K562 (cell line): Measurements from ENCODE around the gene CST8. TPM values are rescaled to one million over a fixed set of nuclear protein-coding genes. Genes with fewer than 3 reads are reported as not detected.

Source experiments
- HIVEP1 ChIP-seq: fragments of 250-450 bp; sonication (Bioruptor Pico); IDR thresholded peaks from 2 replicates; pipeline ENCODE4 v1.4.0; 2020; ENCODE audit warnings: mild to moderate bottlenecking
- RBM34 ChIP-seq: fragments of 200-400 bp; formaldehyde crosslinking; IDR thresholded peaks from 2 replicates; pipeline ENCODE4 v1.6.1; 2018; ENCODE audit warnings: low read length, borderline replicate concordance; ENCODE audit not compliant: insufficient read depth
- SAFB2 ChIP-seq: fragments of 200-400 bp; formaldehyde crosslinking; IDR thresholded peaks from 2 replicates; pipeline ENCODE4 v1.6.1; 2018; ENCODE audit warnings: borderline replicate concordance, low read length, low read depth, moderate library complexity; ENCODE audit not compliant: severe bottlenecking
- ZNF707 ChIP-seq: fragments of 250-450 bp; sonication (Bioruptor Pico); conservative IDR thresholded peaks from 2 replicates; pipeline ENCODE4 v1.8.0; 2022; ENCODE audit warnings: inconsistent platforms, mild to moderate bottlenecking, moderate library complexity
- ZNF780A ChIP-seq: fragments of 250-450 bp; sonication (Bioruptor Pico); IDR thresholded peaks from 2 replicates; pipeline ENCODE4 v1.5.0; 2021; ENCODE audit warnings: mild to moderate bottlenecking
- polyA plus RNA-seq, 8 experiments: library from polyadenylated mRNA; depleted of rRNA in 4 of 8; stranded (reverse) in 5 of 8; unstranded in 3 of 8; fragments of >200 nt; fragmentation: Nextera tagmentation in 2 of 8; fragmentation: Illumina TruSeq in 1 of 8; extraction: Ambion mirVana in 2 of 8; extraction: Trizol in 1 of 8; gene quantifications; 2 replicates each; pipeline versions ENCODE4 v1.2.1 to v1.2.3, GENCODE V29; 2011 to 2014; ENCODE audit warnings: inconsistent platforms in 1 of 8, missing spikeins in 1 of 8
- total RNA-seq, 7 experiments: library from RNA; depleted of rRNA in 6 of 7; stranded (reverse); fragments of >200 nt in 6 of 7; fragmentation: Illumina TruSeq in 2 of 7; extraction: Trizol in 2 of 7; gene quantifications; 2 replicates each; pipeline versions ENCODE4 v1.2.1 to v1.2.3, GENCODE V29; 2011 to 2021; ENCODE audit warnings: low replicate concordance in 1 of 7
- TF ChIP-seq, protein P1 (sequence below): fragments of 200-400 bp; formaldehyde crosslinking; IDR thresholded peaks from 2 replicates; pipeline ENCODE4 v1.6.1; 2017; ENCODE audit warnings: mild to moderate bottlenecking, low read depth, low read length, moderate library complexity
- TF ChIP-seq, protein P2 (sequence below): fragments of 450-650 bp; conservative IDR thresholded peaks from 2 replicates; pipeline ENCODE4 v1.6.1; 2016; ENCODE audit warnings: missing genetic modification characterization, low read depth, mild to moderate bottlenecking, control low read depth, missing compliant biosample characterization
- TF ChIP-seq, protein P3 (sequence below): IDR thresholded peaks from 3 replicates; pipeline ENCODE4 v1.6.1; 2011; ENCODE audit warnings: borderline replicate concordance, mild to moderate bottlenecking; ENCODE audit not compliant: insufficient read length, insufficient read depth

Gene CST8
- total and polyA plus RNA-seq, 9 of the 15 experiments (the other 6 are each of a cell fraction or from before 2014, with no cell fraction given), result not detected

DNA sequence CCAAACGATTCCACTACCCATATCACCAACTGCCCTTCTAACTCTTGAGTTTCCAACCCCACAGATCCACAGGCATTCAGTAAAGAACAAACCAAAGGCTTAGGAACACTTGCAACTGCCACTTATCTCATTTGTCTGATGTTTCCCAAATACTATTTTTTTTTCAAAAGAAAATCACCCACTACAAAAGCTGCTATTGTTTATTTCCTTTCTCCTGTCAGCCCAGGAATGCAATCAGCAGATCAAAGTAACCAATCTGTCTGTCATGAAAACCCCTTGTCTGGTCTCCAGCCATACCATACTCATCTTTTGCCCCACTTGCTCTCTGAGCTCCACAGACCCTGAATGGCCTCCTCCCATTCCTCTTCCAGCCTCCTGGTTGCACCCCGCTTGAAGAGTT is 8.8 kb upstream of the CST8 start (continued):
- TF ChIP-seq RBM34 (no peak), SAFB2 (no peak), ZNF707 (CRISPR knock-in tag) (no peak), HIVEP1 (CRISPR knock-in tag) (no peak), ZNF780A (no peak)
- TF ChIP-seq, protein P1, sequence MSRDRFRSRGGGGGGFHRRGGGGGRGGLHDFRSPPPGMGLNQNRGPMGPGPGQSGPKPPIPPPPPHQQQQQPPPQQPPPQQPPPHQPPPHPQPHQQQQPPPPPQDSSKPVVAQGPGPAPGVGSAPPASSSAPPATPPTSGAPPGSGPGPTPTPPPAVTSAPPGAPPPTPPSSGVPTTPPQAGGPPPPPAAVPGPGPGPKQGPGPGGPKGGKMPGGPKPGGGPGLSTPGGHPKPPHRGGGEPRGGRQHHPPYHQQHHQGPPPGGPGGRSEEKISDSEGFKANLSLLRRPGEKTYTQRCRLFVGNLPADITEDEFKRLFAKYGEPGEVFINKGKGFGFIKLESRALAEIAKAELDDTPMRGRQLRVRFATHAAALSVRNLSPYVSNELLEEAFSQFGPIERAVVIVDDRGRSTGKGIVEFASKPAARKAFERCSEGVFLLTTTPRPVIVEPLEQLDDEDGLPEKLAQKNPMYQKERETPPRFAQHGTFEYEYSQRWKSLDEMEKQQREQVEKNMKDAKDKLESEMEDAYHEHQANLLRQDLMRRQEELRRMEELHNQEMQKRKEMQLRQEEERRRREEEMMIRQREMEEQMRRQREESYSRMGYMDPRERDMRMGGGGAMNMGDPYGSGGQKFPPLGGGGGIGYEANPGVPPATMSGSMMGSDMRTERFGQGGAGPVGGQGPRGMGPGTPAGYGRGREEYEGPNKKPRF, result no peak
- TF ChIP-seq, protein P2, sequence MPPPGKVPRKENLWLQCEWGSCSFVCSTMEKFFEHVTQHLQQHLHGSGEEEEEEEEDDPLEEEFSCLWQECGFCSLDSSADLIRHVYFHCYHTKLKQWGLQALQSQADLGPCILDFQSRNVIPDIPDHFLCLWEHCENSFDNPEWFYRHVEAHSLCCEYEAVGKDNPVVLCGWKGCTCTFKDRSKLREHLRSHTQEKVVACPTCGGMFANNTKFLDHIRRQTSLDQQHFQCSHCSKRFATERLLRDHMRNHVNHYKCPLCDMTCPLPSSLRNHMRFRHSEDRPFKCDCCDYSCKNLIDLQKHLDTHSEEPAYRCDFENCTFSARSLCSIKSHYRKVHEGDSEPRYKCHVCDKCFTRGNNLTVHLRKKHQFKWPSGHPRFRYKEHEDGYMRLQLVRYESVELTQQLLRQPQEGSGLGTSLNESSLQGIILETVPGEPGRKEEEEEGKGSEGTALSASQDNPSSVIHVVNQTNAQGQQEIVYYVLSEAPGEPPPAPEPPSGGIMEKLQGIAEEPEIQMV, result no peak
- TF ChIP-seq, protein P3, sequence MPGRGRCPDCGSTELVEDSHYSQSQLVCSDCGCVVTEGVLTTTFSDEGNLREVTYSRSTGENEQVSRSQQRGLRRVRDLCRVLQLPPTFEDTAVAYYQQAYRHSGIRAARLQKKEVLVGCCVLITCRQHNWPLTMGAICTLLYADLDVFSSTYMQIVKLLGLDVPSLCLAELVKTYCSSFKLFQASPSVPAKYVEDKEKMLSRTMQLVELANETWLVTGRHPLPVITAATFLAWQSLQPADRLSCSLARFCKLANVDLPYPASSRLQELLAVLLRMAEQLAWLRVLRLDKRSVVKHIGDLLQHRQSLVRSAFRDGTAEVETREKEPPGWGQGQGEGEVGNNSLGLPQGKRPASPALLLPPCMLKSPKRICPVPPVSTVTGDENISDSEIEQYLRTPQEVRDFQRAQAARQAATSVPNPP, result no peak
